NCI-H524 (cell line): Measurements from ENCODE around the gene CAMK2B.
A peak's percentile ranks its signal among the peaks of the same experiment; 100 is the strongest.
"Not testable (repeated sequence)": the region's sequence is repeated elsewhere in the genome, so short reads cannot be mapped to it uniquely, and the experiment has no call there.

Experiments used
- DNase-seq, 2 experiments: peaks; one replicate each; lab custom pipeline; 2025; lab: John Stamatoyannopoulos, UW

CAMK2B gene

GRCh38 chr7:44216521-44217222 lies 108.7 kb downstream of the CAMK2B start:
- no peak for DNase-seq

GRCh38 chr7:44216019-44216418 lies 109.4 kb downstream of the CAMK2B start:
- DNase-seq: no peak

DNA sequence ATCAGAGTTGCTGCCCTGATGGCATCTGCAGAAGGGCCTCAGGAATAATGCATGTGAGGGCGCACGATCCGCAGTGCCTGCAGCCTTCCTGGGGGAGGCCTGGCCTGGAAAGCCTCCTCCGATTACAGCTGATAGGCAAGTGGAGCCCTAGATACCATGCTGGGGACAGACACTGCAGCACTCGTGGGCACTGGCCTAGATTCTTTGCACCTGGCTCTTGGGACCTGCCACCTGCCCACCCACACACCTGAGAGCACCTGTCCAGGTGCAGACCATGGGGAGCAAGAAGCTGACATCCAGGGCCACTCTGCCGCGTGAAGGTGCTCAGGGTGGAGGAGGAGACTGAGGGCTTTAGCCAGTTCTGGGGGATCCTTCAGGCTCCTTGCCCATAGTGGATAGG lies 109.9 kb downstream of the CAMK2B start:
- no peak for DNase-seq

DNA sequence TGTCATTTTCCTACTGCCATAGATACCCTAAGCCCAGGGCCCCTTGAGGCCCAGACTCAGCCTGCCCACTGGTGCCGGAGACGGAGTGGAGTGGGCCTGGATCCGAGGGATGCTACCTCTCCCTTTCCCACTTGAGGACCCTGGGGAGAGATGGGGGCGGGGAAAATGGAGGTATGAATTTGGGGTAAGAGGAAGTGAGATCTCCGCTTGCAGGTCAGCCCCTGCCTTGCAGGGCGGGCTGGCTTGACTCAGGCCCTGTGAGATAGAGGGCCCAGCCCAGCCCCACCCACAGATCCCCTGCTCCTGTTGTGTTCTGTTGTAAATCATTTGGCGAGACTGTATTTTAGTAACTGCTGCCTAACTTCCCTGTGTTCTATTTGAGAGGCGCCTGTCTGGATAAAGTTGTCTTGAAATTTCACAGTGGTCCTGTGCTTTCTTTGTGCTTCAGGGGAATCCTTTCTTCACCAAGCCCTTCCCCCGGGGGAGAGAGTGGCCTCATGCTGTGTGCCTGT lies 111.5 kb downstream of the CAMK2B start:
- DNase-seq: no peak

DNA sequence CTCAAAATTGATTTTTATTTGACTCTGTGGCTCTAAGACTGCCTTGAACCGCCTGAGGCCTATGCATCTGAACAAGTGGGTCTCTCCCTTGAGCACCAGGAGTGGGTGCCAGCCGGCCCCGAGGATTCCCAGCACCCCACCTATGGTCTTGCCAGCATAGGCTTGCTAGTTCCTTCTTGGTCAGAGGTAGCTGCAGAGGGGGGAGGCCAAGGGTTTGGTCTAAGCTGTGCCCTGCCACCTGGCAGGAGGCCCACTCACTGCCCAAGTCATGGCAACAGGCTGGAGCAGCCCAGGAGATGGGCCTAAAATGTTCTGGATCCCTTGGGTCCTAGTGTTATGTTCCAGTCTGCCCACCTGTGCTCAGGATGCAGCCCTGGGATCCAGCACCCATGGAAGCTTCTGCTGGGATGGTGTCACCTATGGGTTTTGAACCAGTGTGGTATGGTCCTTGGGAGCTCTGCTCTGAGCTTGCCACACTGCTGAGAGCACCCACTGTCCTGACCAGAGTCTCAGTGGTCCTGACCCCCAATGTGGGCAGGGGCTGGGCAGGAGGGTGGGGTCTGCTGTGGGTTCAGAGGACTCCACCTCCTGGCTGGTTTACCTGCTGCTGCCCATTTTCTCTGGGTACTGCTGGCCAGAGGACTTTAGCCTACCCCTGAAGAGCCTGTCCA lies 112.1 kb downstream of the CAMK2B start:
- DNase-seq: no peak

DNA sequence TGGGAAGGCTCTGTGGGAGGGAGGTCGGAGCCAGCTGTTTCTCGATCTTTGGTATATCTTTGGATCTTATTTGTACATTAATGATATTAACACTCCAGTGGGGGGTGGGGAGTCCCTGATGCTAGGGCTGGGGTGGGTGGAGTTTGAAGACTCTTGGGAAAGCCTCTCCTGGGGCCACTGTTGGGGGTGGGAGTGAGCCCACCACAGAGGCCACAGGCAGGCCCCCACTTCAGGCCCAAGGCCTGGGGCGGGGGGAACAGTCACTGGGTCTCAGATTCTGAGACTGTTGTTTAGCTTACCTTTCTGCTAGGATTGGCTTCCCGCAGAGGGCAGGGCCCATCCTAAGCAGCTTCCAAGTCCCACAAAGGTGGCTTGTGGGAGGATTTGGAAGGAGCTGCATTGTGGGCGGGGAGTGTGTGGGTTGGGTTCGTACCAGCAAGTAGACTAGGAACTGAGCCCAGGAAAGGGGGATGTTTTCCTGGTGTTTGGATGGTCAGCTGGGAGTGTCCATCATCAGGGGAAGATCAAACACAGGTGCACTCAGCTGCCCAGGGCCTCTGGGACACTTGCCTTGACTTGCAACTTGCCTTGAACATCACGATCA lies 112.7 kb downstream of the CAMK2B start:
- no peak for DNase-seq

GRCh38 chr7:44212018-44212417 lies 113.4 kb downstream of the CAMK2B start:
- DNase-seq: no peak

- DNase-seq: no peak
Observed at GRCh38 chr7:44211126-44211675, 114.2 kb downstream of the CAMK2B start.

DNA sequence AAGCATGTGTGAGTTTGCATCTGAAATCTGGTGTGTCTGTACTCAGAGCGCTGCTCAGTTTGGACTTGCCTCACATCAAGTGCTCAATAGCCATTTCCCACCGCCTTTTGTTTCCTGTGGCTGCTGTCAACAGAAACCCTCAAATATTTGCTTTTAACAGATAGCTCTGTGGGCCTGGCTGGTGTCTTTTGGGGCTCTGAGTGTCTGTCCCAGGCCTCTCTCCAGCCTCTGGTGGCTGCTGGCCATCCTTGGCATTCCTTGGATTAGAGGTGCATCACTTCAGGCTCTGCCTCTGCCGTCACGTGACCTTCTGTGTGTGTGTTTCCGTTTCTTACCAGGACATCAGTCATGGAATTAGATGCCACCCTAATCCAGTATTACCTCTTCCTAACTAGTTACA lies 115.3 kb downstream of the CAMK2B start:
- no peak for DNase-seq

- DNase-seq: no peak
Observed at GRCh38 chr7:44208085-44208484, 117.3 kb downstream of the CAMK2B start.

DNA sequence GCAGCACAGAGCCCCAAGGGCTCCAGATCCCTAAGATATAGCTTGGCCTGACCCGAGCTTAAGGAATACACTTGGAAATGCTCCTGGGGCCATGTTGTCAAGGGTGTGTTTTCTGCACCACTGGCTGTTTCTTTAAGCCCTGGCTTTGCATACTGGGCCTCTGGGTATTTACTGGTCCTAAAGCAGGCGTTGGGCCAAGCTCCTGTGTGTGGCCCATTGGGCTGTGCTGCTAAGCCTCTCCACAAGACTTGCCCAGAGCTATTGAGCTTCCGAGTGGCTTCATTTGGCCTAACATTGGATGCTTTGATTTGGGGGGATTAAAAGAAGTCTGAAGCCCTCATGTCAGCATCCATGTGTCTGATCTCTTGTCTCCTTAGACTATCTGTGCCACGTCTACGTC lies 119.4 kb downstream of the CAMK2B start:
- DNase-seq: no peak

DNA sequence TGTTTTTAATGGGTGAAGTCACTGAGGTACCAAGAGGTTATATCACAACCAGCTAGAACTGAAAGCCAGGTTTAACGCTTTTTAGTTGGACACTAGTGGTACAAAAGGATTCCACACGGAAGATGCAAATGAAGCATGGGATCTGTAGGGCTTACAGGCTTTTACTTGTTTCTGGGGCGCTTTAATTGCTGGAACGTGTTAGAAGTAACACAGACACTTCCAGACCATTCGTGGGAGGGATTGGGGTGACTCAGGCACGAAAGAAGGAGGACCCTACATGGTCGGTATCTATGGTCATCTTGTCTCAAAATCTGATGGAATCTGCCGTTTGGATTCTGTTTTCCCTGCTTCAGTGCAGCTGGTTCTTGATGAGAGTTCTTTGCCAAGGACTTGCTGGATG lies 123.6 kb downstream of the CAMK2B start:
- no peak for DNase-seq

DNA sequence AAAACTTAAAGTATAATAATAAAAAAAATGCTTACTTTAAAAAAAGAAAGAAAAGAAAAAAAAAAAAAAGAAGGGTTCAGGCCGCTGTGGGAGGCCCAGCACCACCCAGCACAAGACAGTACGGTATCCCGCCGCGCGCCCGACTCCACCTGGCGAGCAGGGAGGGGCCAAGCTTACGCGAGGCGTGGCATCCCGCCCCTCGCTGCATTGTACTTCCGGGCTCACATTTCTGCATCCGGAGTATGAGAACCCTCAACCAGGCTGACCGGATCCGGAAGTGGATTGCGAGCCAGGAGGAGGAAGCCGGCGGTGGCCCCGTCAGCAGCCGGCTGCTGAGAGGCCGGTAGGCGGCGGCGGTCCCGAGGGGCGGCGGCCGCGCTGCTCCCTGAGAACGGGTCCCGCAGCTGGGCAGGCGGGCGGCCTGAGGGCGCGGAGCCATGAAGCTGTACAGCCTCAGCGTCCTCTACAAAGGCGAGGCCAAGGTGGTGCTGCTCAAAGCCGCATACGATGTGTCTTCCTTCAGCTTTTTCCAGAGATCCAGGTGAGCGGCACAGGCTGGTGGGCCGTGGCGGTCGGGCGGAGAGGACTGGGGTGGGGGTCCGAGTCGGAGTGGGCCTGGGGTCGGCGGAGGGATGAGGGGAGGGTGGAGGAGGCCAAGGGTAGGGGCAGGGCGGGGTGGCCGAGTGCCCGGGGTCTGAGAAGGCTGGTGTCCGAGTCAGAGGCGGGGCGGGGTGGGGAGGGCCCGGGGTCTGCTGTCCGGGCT lies 124.5 kb downstream of the CAMK2B start, which contains the start of gene YKT6:
Gene YKT6, plus strand, starts transcription at position 280 of the 763 bp plus-strand sequence. Its CDS starts 158 bp downstream, at position 438.
- peak; percentile 92 to 94 for DNase-seq

DNA sequence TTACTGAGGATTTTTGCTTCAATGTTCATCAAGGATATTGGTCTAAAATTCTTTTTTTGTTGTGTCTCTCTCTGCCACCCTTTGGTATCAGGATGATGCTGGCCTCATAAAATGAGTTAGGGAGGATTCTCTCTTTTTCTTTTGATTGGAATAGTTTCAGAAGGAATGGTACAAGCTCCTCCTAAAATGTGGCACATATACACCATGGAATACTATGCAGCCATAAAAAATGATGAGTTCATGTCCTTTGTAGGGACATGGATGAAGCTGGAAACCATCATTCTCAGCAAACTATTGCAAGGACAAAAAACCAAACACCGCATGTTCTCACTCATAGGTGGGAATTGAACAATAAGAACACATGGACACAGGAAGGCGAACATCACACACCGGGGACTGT lies 125.2 kb downstream of the CAMK2B start:
- not testable (repeated sequence) for DNase-seq

- DNase-seq: no peak
Observed at GRCh38 chr7:44197474-44197873, 127.9 kb downstream of the CAMK2B start.

- peak; percentile 47 to 71 for DNase-seq
Observed at GRCh38 chr7:44196450-44196872, 128.9 kb downstream of the CAMK2B start.

DNA sequence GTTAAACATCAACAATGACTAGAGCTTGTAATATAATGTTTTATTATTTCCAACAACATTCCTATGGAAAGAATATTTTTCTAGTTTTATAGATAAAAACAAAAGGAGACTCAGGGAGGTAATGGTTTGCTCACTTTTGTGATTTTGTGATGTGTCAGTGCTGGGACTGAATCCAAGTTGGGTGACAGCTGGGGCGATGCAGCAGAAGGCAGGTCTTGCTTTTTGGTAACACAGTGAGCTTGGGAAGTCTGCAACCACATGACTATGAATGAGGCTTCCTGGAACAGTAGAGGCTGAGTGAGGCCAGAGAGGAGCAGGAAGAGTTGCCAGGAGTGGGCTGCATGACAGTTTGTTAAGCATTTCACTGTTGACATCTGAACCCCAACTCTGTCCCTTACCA lies 129.5 kb downstream of the CAMK2B start:
- peak; percentile 43 to 63 for DNase-seq

DNA sequence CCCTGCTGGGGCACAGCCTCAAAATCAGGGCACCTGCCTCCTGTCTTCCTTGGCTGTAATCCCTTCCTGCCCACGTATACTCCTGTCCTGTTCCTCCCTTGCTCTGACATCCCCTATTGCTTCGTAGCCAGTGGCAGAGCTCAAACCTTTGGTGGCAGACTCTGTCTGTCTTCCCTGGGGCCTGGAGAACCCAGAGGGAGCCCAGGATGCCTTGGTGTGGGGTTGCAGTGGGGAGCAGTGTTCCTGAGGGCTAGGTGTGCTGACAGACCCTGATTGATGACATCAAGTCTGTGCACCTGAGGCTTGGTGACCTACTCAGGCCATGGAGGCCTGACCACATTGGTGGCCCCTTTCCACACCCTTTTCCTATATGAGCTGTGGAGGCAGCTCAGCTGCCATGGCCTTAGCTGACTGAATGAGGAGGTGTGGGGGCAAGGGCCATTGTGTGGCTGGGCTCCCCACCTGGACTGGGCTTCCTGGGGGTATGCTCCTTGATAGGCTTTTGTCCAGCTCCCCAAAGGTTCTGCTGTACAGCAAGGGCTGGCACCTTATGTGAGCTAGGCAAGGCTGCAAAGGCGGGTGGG lies 130.7 kb downstream of the CAMK2B start:
- DNase-seq: no peak

DNA sequence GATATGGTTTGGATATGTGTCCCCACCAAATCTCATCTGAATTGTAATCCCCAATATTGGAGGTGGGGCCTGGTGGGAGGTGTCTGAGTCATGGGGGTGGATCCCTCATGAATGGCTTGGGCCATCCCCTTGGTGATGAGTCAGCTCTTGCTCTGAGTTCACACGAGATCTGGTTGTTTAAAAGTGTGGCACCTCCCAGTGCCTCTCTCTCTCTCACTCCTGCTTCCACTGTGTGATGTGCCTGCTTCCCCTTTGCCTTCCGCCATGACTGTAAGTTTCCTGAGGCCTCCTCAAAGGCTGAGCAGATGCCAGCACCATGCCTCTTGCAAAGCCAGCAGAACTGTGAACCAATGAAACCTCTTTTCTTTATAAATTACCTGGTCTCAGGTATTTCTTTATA lies 131.3 kb downstream of the CAMK2B start:
- no peak for DNase-seq

GRCh38 chr7:44193011-44193802 lies 132.2 kb downstream of the CAMK2B start:
- no peak for DNase-seq

- DNase-seq: no peak
Observed at GRCh38 chr7:44191171-44191570, 134.2 kb downstream of the CAMK2B start.
